Measurements from ENCODE around the gene ADPRHL1. TPM values are rescaled to one million over a fixed set of nuclear protein-coding genes. Genes with fewer than 3 reads are reported as not detected.

Gene ADPRHL1
- total RNA-seq, 1 donor from 2014 or later: 11.3 TPM

GRCh38 chr13:113465300-113465699, 12.0 kb upstream of the ADPRHL1 start:
- no peak for DNase-seq (ENCODE audit: low spot score in 2 of 2)
- intact Hi-C loops (cut with DNase I): no loop called here
- Histone ChIP-seq H3K36me3 (peaks cover 21 to 30% of the 10 kb centered on the region in 2 donors), H3K4me3 (no peak overlapping the region), H3K27me3 (no peaks in the 10 kb centered on the region), H3K27ac (no peak overlapping the region), H3K4me1 (no peaks in the 10 kb centered on the region), H3K9me3 (no peaks in the 10 kb centered on the region)
- no peak for TF ChIP-seq CTCF (IDR thresholded peaks at IDR 0.05)

- H3K27ac ChIP-seq: no peak overlapping the region
- no peak for TF ChIP-seq CTCF (IDR thresholded peaks at IDR 0.05)
- no peaks in the 10 kb centered on the region for H3K4me1 ChIP-seq
- no peak overlapping the region for H3K4me3 ChIP-seq
- no peaks in the 10 kb centered on the region for H3K9me3 ChIP-seq
- no peaks in the 10 kb centered on the region for H3K27me3 ChIP-seq
- intact Hi-C loops (cut with DNase I): no loop called here
- no peak for DNase-seq (ENCODE audit: low spot score in 2 of 2)
- peaks cover 29 to 34% of the 10 kb centered on the region in 2 donors for H3K36me3 ChIP-seq
These were observed 11.2 kb upstream of the ADPRHL1 start for GRCh38 chr13:113464476-113464875.

GRCh38 chr13:113461022-113461751, 7.9 kb upstream of the ADPRHL1 start:
- H3K27me3 ChIP-seq: no peaks in the 10 kb centered on the region
- no peak for DNase-seq (ENCODE audit: low spot score in 2 of 2)
- H3K36me3 ChIP-seq: peaks cover 43 to 55% of the 10 kb centered on the region in 2 donors
- intact Hi-C loops (cut with DNase I): no loop called here
- no peaks in the 10 kb centered on the region for H3K9me3 ChIP-seq
- no peak for TF ChIP-seq CTCF (IDR thresholded peaks at IDR 0.05)
- H3K4me3 ChIP-seq: no peak overlapping the region
- H3K4me1 ChIP-seq: no peaks in the 10 kb centered on the region
- no peak overlapping the region for H3K27ac ChIP-seq

- no peaks in the 10 kb centered on the region for H3K4me1 ChIP-seq
- H3K36me3 ChIP-seq: peaks cover 44 to 59% of the 10 kb centered on the region in 2 donors
- H3K4me3 ChIP-seq: no peak overlapping the region
- H3K27me3 ChIP-seq: no peaks in the 10 kb centered on the region
- intact Hi-C loops (cut with DNase I): no loop called here
- no peaks in the 10 kb centered on the region for H3K9me3 ChIP-seq
- no peak for DNase-seq (ENCODE audit: low spot score in 2 of 2)
- TF ChIP-seq CTCF (IDR thresholded peaks at IDR 0.05): no peak
- no peak overlapping the region for H3K27ac ChIP-seq
These were observed 7.3 kb upstream of the ADPRHL1 start for GRCh38 chr13:113460599-113460998.

- Histone ChIP-seq H3K36me3 (peaks cover 44 to 64% of the 10 kb centered on the region in 2 donors), H3K4me3 (no peak overlapping the region), H3K9me3 (no peaks in the 10 kb centered on the region), H3K4me1 (no peaks in the 10 kb centered on the region), H3K27ac (no peak overlapping the region), H3K27me3 (no peaks in the 10 kb centered on the region)
- no peak for DNase-seq (ENCODE audit: low spot score in 2 of 2)
- TF ChIP-seq CTCF (IDR thresholded peaks at IDR 0.05): no peak
- intact Hi-C loops (cut with DNase I): no loop called here
These were observed 6.8 kb upstream of the ADPRHL1 start for GRCh38 chr13:113460064-113460555.
